HK-2 (cell line): ENCODE results near the gene RNF4.
"Not testable (repeated sequence)": the region's sequence is repeated elsewhere in the genome, so short reads cannot be mapped to it uniquely, and the experiment has no call there.

Experiments
- DNase-seq: peaks from one replicate; pipeline ENCODE4 v3.0.0-alpha.2; 2018; ENCODE audit not compliant: unreplicated experiment

Gene RNF4, protein sequence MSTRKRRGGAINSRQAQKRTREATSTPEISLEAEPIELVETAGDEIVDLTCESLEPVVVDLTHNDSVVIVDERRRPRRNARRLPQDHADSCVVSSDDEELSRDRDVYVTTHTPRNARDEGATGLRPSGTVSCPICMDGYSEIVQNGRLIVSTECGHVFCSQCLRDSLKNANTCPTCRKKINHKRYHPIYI

DNA sequence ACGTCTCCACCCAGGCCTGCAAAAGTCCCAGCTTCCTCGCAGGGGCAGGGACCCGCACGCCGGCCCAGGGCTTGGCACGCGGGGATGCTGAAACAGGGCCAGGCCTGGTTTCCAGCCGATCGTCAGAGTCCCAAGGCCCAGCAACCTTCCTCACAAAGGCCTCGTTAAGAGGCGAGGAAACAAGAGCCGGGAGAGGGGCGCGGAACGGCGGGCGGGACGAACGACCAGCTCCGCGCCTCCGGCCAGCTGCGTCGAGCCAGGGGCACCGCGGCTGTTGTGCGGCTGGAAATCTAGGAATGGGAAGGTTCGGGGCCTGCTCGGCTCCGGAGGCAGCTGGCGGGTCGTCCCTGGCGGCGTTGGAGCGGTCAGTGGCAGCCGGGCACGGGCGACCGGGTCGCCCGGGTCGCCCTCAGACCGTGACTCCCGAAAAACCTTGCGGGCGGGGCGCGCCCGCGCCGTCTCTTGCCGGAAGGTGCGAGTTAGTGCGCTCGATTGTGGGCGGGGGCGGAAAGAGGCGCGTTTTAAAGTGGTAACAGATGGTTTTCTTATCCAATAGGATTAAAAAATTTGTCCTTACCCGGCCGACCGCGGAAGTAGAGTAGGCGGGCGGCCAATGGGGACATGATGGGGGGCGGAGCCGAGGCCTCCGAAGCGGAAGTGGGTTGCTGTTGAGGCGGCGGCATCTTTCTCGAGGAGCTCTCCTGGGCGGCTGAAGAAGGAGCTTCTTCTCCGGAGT is at the start of gene RNF4:
TSS of gene RNF4 (plus strand) at position 651 of the 736 bp plus-strand sequence. CDS start 21,388 bp downstream, outside the sequence.
- peak; percentile 96 for DNase-seq

DNA sequence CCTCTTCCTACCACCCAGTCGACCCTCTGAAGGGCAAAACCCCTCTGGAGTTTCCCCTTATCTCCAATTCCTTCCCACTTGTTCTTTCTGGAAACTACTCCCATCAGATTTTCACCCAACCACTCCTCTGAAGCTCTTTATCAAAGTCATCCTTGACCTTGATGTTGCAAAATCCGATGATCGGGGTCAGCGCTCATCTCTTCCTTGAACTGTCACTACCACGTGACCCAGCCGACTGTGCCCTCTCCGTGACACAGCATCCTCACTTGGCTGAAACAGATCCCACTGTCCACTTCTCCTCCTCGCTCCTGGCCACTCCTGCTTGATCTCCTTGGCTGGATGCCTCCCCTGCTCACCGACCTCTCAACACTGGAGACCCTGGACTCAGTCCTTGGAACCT is 49.1 kb upstream of the RNF4 start:
- DNase-seq, result no peak

DNA sequence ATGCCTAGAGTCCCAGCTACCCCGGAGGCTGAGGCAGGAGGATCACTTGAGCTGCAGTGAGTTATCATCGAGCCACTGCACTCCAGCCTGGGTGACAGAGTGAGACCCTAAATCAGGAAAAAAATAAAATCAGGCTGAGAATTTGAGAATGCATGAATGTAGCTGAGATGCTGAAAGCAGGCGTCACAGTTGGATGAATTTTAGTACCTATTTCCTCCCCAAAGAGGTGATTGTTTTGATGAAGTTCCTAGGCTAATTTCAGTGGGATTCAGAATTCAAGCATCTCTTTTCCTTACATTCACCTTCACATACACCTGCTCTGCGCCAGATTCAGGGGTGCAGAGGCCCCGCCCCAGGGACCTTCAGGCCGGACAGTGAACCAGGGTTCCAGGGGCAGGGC is 47.0 kb upstream of the RNF4 start:
- no peak for DNase-seq

DNA sequence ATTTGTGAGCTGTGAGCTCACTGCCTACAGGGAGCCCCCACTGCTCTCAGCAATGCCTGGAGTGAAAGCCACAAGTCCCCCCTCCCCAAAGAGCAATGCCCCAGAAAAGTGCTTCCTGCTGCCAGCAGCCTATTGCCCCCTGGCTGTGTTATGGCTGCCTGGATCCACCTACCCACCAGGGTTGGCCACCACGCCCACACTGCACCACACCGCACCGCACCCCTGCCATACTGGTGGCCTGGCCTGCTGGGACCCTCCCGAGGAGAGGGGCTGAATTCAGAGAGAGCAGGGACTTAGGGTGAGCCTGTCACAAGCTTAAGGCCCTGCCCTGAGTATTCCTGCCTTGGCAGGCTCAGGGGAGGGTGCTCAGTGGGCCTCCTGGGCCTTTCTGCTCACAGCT is 45.8 kb upstream of the RNF4 start:
- no peak for DNase-seq

DNA sequence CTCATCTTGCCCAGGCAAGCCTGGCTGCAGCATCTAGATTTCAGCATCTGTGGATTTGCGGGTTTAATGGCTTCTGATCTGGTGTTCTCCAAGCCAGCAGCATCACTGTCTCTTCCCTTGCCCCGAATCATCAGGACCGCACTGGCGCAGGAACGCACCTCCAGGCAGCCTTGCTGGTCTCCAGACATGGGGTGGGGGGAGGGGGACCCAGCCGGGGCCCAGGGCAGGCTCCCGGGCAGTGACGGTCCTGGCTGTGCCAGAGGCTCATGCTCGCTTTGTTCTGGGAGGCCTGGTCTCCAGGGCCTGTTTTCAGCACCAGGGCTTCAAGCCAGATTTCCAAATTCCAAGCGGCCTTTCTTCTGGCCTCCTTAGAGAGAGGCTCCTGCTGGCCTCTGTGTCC is 45.2 kb upstream of the RNF4 start:
- no peak for DNase-seq

DNA sequence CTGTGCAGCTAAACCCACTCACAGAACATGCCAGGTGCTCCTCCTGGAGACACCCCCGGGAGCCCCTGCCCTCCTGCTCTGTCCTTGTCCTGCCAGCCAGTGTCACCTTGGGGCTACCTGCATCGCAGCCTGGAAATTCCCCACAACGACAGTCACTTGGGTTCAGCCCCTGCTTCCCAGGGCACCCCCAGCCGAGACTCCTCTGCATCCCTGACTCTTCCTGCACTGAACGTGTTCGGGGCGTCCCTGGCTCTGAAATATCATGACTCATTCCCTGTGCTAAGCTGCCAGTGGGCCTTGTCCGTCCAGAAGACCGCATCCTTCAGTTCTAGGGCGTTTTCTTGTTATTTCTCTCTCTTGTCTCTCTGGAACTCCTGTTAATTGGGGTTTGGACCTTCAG is 44.3 kb upstream of the RNF4 start:
- no peak for DNase-seq

DNA sequence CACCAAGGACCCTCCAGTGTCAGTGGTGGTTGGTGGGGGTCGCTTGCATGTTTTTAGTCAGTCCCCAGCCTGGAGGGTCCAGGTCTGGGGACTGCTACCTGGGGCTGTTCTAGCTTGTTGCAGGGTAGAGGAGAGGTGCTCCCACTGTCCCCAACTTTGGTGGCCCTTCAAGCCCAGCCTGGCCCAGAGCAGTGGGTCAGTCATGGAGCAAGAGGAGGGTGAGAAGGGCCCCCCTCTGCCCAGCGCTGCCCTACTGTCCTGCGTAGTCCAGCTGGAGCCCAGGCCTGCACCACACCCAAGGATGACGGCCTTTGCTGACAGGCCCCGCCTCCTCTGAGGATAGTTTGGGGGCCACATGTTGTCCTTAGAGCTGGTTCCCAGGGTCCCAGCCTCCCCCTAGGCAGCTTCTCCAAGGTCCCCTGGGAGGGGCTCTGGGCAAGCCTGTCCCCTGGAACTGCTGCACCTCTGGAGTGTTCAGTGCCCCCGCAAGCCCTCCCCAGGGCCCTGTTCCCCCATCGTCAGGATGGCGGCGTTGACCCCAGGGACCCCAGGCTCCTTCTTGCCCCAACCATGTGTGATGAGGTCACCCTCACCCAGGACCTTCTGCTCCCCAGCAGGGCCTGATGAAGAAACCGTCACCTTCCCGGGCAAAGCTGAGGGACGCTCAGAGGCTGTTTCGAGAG is 43.4 kb upstream of the RNF4 start:
- DNase-seq, result no peak

DNA sequence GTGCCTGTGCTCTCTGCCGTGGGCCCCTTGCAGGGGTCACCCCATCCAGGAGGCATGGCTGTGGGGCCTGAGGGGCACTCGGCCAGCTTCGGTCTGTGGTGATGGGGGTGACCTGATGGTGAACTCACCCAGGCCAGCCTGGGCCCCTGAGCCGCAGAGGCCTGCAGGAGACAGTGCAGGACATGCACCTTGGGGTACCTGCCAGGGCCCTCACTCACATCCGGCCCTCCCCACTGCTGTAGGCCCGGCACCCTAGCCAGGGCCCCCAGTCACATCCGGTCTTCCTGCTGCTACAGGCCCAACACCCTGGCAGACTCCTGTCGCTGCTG is 42.9 kb upstream of the RNF4 start:
- no peak for DNase-seq

DNA sequence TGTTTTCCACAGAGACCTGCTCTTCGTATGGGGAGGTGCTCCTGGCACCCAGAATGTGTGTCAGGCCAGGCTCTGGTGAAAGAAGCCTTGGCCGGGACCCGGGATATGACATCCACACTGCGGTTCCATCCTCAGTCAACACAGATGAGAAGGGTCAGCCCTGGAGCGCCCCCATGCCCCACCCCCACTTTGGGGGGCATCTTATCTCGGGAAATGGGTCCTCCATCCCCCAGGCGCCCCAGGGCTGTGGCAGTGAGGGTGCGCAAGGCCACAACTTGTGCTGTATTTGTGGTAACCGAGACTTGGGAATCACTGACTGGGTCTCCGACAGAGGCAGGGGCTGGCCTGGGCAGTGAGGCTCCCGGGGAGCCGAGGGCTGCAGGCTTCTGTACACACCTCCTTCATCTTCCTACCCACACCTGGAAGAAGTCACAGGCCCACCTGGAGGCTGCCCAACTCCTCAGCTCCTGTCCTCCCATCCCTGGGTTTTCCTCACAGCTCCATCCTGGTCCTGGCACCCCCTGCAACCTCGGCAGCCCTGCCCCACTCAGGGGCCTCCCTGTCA is 42.1 kb upstream of the RNF4 start:
- DNase-seq, result no peak

DNA sequence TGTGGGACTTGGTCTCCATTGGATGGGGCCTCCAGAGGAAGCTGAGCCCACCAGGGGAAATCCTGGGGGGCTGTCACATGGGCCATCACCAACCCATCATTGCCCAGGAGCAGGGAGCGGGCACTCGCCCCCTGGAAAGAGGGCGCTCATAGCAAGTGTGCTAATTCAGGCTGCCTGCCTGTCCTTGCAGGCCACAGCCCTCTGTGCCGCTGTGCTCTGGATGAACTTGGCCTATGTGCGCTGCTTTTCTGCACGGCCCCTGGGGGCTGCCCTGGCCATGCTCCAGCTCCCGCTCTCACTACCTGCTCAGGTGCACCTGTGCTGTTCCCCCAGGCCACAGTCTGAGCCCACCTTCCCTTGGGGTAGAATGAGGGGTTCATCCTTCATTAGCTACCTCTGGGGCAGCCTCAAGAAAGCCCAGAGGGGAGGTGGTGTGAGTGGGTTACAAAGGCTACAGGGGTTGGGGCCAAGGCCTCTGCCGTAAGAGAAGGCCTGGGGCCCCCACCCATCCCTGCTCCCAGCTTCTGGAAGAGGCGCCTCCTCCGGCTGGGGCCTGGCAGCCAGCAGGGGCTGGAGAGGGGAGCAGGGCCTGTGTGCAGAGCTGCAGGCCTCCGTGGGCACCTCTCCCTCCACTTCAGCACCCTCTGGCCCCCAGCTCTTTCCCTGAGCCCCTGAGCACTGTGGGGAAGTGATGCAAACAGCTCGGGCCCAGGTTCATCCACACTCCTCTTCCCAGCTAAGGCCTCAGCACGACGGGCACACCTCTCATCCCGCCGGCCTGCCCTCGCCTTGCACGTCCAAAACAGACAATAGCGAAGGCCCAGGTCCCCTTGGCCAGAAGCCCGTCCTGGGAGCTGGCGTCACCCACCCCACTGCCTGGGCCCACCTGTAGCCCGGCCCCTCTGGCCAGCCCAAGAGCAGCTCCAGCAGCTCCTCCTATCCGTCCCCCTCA is 41.2 kb upstream of the RNF4 start:
- no peak for DNase-seq

DNA sequence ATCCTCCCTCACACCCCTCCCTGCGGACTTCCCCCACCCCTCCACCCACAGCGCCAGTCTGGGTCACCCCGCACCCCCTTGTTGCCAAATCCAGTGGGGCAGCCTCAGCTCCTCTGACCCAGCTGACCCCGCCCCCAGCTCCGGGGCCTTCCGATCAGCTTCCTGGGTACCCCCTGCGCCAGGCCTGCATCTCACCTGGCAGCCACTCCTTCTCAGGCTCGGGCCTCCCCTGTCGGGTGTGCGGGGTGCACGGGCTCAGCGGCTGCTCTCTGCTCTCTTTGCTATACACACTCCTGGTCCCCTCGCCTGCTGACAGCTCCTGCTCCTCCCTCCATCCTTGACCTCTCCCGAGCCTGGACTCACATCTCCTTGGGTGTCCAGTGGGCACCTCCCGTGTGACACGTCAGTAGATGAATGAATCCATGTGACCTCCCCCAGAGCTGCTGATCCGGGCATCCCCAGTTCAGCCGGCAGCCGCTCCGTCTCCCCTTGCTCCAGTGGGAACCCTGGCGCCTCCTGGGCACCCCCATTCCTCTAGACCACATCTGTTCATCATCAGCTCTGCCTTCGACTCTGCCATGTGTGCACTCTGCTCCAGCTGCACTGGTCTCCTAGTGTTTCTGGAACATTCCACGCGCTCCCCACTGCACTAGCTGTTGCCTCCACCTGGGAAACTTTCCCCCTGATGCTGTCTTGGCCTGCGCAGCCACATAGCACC is 40.3 kb upstream of the RNF4 start:
- DNase-seq, result no peak

DNA sequence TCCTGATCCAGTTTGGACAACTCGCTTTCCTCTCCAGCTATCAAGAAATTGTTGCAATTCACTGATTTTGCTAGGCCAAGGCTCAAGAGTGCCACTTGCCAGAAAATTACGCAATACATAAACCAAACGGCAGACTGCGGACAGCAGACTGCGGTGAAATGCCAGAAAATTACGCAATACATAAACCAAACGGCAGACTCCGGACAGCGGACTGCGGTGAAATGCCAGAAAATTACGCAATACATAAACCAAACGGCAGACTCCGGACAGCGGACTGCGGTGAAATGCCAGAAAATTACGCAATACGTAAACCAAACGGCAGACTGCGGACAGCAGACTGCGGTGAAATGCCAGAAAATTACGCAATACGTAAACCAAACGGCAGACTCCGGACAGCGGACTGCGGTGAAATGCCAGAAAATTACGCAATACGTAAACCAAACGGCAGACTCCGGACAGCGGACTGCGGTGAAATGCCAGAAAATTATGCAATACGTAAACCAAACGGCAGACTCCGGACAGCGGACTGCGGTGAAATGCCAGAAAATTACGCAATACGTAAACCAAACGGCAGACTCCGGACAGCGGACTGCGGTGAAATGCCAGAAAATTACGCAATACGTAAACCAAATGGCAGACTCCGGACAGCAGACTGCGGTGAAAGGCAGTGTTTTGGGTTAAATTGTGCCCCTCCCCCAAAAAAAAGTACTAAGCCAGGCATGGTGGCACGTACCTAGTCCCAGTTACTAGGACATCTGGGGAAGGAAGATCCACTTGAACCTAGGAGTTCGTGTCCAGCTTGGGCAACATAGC is 38.8 kb upstream of the RNF4 start:
- DNase-seq, result not testable (repeated sequence)

DNA sequence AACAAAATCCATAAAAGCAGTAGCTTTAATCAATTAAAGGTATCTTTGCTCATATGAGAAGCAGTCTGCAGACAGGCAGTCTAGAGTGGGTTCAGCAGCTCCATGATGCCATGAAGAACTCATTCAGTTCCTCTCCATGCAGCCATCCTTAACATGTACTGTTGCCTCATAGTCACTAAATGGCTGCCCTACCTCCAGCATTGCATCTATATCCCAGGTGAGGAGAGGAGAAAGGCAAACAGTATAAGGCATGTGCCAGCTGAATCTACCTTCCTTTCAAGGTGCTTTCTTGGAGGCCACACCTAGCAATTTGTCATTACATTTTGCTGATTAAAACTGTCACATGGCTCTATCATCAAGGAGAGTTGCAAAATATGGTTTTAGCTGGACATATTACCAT is 36.9 kb upstream of the RNF4 start:
- no peak for DNase-seq

DNA sequence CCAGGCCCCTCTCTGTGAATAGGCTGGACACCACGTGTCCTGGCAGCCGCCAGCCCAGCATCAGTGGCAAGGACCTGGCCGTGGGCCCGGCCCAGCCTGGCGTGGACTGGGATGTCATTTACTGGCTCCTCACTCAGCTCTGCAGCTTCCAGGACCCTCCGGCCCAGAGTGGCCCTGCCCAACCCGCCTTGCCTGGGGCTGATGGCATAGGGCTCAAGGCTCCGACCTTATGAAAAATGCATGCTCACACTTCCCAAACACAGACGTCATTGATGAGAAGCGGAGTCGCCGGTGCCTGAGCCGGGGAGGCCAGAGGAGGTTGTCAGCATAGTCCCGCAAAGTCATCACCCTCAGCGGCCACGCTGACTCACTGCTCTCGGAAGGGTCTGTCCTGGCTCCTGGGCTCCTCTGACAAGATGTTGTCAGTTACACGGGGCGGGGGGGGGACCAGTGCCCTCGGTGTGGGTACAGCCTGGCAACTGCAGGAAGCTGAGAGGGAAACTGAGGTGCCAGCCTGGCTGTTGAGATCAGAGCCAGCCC is 35.8 kb upstream of the RNF4 start:
- peak; percentile 83 for DNase-seq

DNA sequence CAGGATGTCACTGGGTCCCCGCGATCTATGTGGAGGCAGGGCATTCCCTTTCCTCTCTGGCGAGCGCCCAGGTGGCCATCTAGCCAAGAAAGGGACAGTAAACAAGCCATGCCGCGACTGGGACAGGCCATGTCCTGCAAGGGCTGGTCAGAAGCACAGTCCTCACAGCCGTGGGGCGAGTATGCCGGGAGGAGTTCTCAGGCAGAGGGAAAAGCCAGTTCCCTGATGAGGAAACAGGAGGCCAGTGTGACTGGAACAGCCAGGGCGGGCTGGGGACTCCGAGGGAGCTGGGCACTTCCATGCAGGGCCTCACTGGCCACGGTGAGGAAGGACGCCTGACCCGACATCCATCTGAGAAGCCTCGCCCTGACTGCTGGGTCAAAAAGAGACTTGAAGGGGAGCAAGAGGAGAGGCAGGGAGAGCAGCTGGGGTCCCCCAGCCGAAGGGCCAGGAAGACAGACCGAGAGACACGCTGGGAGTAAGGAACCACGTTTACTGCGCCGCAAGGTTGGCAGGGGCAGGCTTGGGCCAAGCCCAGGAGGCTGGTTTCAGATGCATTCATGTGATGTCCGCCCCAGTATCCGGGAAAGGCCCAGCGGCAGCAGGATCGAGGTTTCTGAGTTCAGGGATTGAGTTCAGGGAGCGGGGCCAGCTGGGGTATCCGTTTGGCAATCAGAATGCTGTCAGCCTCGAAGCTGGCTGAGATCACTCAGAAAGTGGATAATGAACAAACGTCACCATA is 35.1 kb upstream of the RNF4 start:
- no peak for DNase-seq

DNA sequence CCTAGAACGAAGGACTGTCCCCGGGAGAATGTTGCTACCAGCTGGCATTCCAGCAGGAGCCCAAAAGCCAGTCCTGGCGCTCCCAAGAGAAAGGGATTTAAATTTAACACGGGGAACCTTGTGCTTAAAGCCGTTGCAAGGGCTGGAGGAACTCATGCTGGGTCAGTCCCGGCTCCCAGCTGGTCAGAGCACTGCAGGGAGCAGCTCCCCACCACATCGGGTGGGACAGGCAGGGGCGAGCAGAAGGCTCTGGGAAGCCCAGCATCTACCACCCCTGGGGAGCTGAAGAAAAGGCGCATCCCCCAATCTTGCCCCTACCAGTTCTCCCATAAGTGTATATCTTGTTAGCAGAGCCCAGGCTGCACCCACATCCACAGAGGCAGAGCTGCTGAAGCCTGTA is 34.5 kb upstream of the RNF4 start:
- no peak for DNase-seq

DNA sequence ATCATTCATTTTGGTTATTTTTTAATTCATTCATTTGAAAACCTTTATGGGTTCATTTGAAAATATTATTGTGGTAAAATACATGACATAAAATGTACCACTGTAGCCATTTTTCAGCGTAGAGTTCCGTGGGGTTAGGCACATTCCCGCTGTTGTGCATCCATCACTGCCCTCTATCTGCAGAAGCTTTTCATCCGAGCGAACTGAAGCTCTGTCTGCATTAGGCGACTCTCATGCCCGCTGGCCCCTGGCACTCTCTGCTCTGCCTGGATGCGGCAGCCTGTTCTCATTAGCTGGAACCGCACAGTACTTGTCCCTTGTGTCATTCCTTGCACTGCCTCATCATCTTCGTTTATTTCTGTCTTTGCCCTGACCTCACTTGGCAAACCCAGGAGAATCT is 32.6 kb upstream of the RNF4 start:
- no peak for DNase-seq

DNA sequence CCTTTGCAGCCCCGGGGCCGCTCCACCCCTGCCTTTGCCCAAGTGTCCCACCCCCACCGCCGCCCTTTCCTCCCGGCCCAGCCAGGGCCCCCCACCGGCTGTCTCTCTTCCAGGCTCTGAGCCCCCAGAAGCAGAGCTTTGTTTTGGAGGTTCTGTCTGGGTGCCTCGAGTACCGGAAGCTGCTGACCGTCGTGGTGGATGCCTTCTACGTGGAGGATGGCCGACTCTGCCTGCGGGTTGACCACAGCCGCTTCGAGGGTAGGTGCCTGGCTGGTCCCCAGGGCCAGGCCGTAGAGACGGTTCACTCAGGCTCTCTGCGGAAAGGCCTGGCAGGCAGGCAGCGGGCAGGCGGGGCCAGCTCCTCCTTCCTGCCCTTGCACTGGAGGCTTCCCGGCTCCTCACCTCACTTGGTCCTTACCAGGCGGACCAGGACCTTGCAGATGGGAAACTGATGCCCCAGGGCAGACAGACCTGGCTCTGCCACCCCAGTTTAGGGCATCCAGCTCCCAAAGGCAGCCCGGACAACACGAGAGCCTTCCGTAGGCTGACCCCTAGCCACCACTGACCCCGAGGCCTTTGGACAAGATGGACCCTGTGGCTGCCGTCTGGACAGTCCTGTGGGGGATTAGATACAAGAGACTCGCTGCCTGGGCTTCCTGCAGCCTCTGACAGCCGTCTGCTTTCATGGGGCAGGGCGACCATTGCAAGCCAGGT is 32.0 kb upstream of the RNF4 start:
- no peak for DNase-seq
